ENCODE results near the gene IFT172. TPM values are rescaled to one million over a fixed set of nuclear protein-coding genes. Genes with fewer than 3 reads are reported as not detected.

The IFT172 gene
- total and polyA plus RNA-seq, 2 experiments from 2014 or later = 9.1 to 17.6 TPM

DNA sequence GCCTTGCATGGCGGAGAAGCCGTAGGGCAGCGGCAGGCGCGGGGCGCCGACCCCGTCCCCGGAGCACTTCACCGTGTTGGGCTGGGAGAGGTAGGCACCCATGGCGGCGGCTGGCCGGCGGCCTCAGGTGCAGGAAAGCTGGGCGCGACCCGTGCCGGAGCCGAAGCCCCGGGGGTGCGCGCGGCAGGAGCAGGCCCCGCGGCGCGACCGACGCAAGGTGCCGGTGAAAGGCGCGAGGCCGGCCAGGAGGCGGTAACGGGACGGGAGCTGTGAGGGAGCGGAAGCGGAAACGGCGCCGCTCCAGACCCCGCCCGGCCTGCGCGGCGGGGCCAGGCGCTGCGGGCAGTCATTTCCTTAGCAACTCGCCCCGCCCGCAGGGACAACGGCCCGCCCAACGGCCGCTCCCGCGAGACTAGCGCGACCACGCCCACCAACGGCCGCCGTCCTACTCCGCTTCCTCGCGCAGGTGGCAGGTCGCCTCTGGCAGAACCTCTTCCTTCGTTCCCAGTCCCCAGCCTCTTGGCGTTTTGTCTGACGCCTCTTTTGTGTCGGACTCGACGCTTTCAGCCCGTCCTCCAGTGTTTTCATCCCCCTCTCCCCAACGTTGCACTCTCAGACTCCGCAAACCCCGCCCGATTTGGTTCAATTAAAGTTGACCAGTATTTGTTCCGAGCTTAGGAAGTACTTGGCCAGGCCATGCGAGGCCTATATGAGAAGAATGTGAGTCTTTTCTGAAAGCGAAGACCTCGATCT lies 80.0 kb downstream of the IFT172 start, which contains the start of gene PPM1G:
Gene PPM1G (minus strand): TSS at position 271 of the 753 bp plus-strand sequence. CDS start 169 bp downstream, at position 102.
- peak within 1 kb of the TSS; percentile 90 for H3K4me2 ChIP-seq
- H3K27me3 ChIP-seq (ENCODE audit: insufficient read depth) = no peaks in the 10 kb centered on the region
- peaks cover 27% of the 10 kb centered on the region for H4K20me1 ChIP-seq (replicated peaks; ENCODE audit: insufficient read depth)
- peak within 1 kb of the TSS; percentile 93 for H3K27ac ChIP-seq (ENCODE audit: low read depth)
- H3K4me1 Mint-ChIP-seq = peaks cover 13% of the 10 kb centered on the region; the same call in 2 of the 3 replicates
- TF ChIP-seq ZNF114 (CRISPR knock-in tag; IDR thresholded peaks at IDR 0.05) (no peak), CREB1 (CRISPR knock-in tag; IDR thresholded peaks at IDR 0.05; ENCODE audit: low read depth) (0 out of 2 replicates have a peak, but pooled peaks have one; percentile 1), EZH2 (IDR thresholded peaks at IDR 0.05; ENCODE audit: low read depth, unreplicated experiment) (no peak), ZNF331 (CRISPR knock-in tag; IDR thresholded peaks at IDR 0.05; ENCODE audit: low read depth) (no peak), EZH2phosphoT487 (IDR thresholded peaks at IDR 0.05; ENCODE audit: unreplicated experiment) (no peak), JUNB (IDR thresholded peaks at IDR 0.05; ENCODE audit: unreplicated experiment) (no peak), POLR2AphosphoS5 (IDR thresholded peaks at IDR 0.05; ENCODE audit: low read depth) (peak; percentile 100), STAT1 (IDR thresholded peaks at IDR 0.05; ENCODE audit: unreplicated experiment) (no peak), NANOG (IDR thresholded peaks at IDR 0.05; ENCODE audit: borderline replicate concordance) (no peak)
- TF ChIP-seq, protein P1, sequence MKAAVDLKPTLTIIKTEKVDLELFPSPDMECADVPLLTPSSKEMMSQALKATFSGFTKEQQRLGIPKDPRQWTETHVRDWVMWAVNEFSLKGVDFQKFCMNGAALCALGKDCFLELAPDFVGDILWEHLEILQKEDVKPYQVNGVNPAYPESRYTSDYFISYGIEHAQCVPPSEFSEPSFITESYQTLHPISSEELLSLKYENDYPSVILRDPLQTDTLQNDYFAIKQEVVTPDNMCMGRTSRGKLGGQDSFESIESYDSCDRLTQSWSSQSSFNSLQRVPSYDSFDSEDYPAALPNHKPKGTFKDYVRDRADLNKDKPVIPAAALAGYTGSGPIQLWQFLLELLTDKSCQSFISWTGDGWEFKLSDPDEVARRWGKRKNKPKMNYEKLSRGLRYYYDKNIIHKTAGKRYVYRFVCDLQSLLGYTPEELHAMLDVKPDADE (IDR thresholded peaks at IDR 0.05) = peak; percentile 69
- TF ChIP-seq, protein P2, sequence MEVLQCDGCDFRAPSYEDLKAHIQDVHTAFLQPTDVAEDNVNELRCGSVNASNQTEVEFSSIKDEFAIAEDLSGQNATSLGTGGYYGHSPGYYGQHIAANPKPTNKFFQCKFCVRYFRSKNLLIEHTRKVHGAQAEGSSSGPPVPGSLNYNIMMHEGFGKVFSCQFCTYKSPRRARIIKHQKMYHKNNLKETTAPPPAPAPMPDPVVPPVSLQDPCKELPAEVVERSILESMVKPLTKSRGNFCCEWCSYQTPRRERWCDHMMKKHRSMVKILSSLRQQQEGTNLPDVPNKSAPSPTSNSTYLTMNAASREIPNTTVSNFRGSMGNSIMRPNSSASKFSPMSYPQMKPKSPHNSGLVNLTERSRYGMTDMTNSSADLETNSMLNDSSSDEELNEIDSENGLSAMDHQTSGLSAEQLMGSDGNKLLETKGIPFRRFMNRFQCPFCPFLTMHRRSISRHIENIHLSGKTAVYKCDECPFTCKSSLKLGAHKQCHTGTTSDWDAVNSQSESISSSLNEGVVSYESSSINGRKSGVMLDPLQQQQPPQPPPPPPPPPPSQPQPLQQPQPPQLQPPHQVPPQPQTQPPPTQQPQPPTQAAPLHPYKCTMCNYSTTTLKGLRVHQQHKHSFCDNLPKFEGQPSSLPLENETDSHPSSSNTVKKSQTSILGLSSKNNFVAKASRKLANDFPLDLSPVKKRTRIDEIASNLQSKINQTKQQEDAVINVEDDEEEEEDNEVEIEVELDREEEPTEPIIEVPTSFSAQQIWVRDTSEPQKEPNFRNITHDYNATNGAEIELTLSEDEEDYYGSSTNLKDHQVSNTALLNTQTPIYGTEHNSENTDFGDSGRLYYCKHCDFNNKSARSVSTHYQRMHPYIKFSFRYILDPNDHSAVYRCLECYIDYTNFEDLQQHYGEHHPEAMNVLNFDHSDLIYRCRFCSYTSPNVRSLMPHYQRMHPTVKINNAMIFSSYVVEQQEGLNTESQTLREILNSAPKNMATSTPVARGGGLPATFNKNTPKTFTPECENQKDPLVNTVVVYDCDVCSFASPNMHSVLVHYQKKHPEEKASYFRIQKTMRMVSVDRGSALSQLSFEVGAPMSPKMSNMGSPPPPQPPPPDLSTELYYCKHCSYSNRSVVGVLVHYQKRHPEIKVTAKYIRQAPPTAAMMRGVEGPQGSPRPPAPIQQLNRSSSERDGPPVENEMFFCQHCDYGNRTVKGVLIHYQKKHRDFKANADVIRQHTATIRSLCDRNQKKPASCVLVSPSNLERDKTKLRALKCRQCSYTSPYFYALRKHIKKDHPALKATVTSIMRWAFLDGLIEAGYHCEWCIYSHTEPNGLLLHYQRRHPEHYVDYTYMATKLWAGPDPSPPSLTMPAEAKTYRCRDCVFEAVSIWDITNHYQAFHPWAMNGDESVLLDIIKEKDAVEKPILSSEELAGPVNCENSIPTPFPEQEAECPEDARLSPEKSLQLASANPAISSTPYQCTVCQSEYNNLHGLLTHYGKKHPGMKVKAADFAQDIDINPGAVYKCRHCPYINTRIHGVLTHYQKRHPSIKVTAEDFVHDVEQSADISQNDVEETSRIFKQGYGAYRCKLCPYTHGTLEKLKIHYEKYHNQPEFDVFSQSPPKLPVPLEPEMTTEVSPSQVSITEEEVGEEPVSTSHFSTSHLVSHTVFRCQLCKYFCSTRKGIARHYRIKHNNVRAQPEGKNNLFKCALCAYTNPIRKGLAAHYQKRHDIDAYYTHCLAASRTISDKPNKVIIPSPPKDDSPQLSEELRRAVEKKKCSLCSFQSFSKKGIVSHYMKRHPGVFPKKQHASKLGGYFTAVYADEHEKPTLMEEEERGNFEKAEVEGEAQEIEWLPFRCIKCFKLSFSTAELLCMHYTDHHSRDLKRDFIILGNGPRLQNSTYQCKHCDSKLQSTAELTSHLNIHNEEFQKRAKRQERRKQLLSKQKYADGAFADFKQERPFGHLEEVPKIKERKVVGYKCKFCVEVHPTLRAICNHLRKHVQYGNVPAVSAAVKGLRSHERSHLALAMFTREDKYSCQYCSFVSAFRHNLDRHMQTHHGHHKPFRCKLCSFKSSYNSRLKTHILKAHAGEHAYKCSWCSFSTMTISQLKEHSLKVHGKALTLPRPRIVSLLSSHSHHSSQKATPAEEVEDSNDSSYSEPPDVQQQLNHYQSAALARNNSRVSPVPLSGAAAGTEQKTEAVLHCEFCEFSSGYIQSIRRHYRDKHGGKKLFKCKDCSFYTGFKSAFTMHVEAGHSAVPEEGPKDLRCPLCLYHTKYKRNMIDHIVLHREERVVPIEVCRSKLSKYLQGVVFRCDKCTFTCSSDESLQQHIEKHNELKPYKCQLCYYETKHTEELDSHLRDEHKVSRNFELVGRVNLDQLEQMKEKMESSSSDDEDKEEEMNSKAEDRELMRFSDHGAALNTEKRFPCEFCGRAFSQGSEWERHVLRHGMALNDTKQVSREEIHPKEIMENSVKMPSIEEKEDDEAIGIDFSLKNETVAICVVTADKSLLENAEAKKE (CRISPR knock-in tag; IDR thresholded peaks at IDR 0.05) = no peak
- H3K9me2 ChIP-seq (ENCODE audit: insufficient read depth) = peaks cover 10% of the 10 kb centered on the region; the same call in 1 of the 2 replicates
- H3K36me3 Mint-ChIP-seq (ENCODE audit: low read depth) = peaks cover 28% of the 10 kb centered on the region
- peaks cover 23% of the 10 kb centered on the region; the same call in 1 of the 2 replicates for H3K4me1 ChIP-seq (ENCODE audit: insufficient read depth)
- peak; percentile 97 for DNase-seq (ENCODE audit: low spot score)
- peaks cover 5% of the 10 kb centered on the region; the same call in 1 of the 3 replicates for H3K9me3 Mint-ChIP-seq
- peak within 1 kb of the TSS; percentile 87 for H3K4me3 Mint-ChIP-seq
- H3F3A ChIP-seq (replicated peaks; ENCODE audit: low read depth) = peaks cover 3% of the 10 kb centered on the region; the same call in 1 of the 2 replicates
- peaks cover 12% of the 10 kb centered on the region for H3K27me3 Mint-ChIP-seq (ENCODE audit: insufficient read depth, low read depth, poor library complexity)
- H3K27ac Mint-ChIP-seq = peak within 1 kb of the TSS; percentile 91
- H2AFZ ChIP-seq = peak within 1 kb of the TSS; percentile 94
- H3K36me3 ChIP-seq (ENCODE audit: insufficient read depth) = 0 out of 2 replicates have a peak, but pooled peaks cover 8% of the 10 kb centered on the region
- H3K79me2 ChIP-seq (replicated peaks; ENCODE audit: insufficient read depth) = peaks cover 46% of the 10 kb centered on the region
- ATAC-seq = peak; percentile 93
- peak within 1 kb of the TSS; percentile 64 for H3K4me3 ChIP-seq
